ENCODE data around the gene PRSS12. TPM values are rescaled to one million over a fixed set of nuclear protein-coding genes. Genes with fewer than 3 reads are reported as not detected.

The PRSS12 gene
- polyA plus RNA-seq, 1 of the 3 experiments (the other 2 are of a cell fraction): 137 TPM

DNA sequence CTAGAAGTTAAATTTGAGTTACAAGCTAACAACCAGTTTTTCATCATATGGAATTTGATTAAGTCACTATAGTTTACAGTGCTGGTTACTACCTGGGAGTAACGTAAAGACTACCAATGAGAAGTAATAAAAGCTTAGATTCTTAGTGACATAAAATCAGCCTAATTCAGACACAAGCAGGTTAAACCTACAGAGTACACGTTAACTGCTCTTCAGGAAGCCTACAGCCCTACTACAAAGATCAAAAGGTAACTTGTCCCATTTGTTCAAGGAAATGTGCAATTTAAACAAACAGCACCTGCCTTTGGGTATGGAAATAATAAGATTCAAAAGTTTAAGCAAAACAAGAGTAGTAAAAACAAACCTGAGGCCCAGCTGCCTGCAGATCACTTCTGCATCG lies 21.5 kb downstream of the PRSS12 start:
- Histone ChIP-seq H3K4me3 (ENCODE audit: low read depth in 2 of 2, low read length in 1 of 2) (no peak overlapping the region), H4K20me1 (ENCODE audit: insufficient read depth) (no peaks in the 10 kb centered on the region), H3K27ac (ENCODE audit: low read depth in 2 of 2, low read length in 1 of 2) (no peak overlapping the region), H3K36me3 (replicated peaks in 1 of 2; ENCODE audit: control insufficient read depth in 1 of 2, insufficient read depth in 2 of 2, low read length in 1 of 2) (peaks cover 17 to 25% of the 10 kb centered on the region in 2 experiments), H3K4me1 (ENCODE audit: control insufficient read depth in 1 of 2, insufficient read depth in 2 of 2, low read depth in 1 of 2, low read length in 1 of 2) (peaks cover 2 to 12% of the 10 kb centered on the region in 2 experiments; a peak in 3 of 4 replicates), H2AFZ (ENCODE audit: low read depth) (no peak overlapping the region), H3K9ac (no peak overlapping the region), H3K79me2 (ENCODE audit: insufficient read depth) (peaks cover 19% of the 10 kb centered on the region), H3K9me2 (no peaks in the 10 kb centered on the region), H3K9me3 (no peaks in the 10 kb centered on the region), H3K4me2 (no peak overlapping the region), H3K27me3 (ENCODE audit: insufficient read depth) (no peaks in the 10 kb centered on the region), H3F3A (replicated peaks; ENCODE audit: insufficient read depth) (peaks cover 3% of the 10 kb centered on the region)
- ChIA-PET CTCF (interaction anchor here (1.6 kb wide), 1 partner anchor 21 kb away, joined by 8 read pairs; the partner anchor contains the start of gene PRSS12), POLR2A (no interaction called here)
- WGBS (ENCODE audit: low lambda C conversion rate): 90% methylated on average over 3 of the region's 3 CpGs
- TF ChIP-seq RAD21 (IDR thresholded peaks at IDR 0.05; ENCODE audit: low read length) (no peak), REST (IDR thresholded peaks at IDR 0.05; ENCODE audit: low read depth, low read length) (no peak), YY1 (IDR thresholded peaks at IDR 0.05; ENCODE audit: low read depth) (no peak)
- DNase-seq: no peak

- Histone ChIP-seq H3F3A (replicated peaks; ENCODE audit: insufficient read depth) (peaks cover 3% of the 10 kb centered on the region), H3K9me2 (no peaks in the 10 kb centered on the region), H2AFZ (ENCODE audit: low read depth) (no peak overlapping the region), H3K4me3 (ENCODE audit: low read depth in 2 of 2, low read length in 1 of 2) (no peak overlapping the region), H3K4me1 (ENCODE audit: control insufficient read depth in 1 of 2, insufficient read depth in 2 of 2, low read depth in 1 of 2, low read length in 1 of 2) (peaks cover 0 to 12% of the 10 kb centered on the region in 2 experiments; a peak in 3 of 4 replicates), H3K36me3 (replicated peaks in 1 of 2; ENCODE audit: control insufficient read depth in 1 of 2, insufficient read depth in 2 of 2, low read length in 1 of 2) (peaks cover 12 to 21% of the 10 kb centered on the region in 2 experiments), H4K20me1 (ENCODE audit: insufficient read depth) (no peaks in the 10 kb centered on the region), H3K9me3 (no peaks in the 10 kb centered on the region), H3K79me2 (ENCODE audit: insufficient read depth) (peaks cover 11% of the 10 kb centered on the region), H3K4me2 (no peak overlapping the region), H3K9ac (no peak overlapping the region), H3K27ac (ENCODE audit: low read depth in 2 of 2, low read length in 1 of 2) (no peak overlapping the region; a peak in 2 of 4 replicates), H3K27me3 (ENCODE audit: insufficient read depth) (no peaks in the 10 kb centered on the region)
- DNase-seq: no peak
- 97% methylated on average over 5 of the region's 5 CpGs for WGBS (ENCODE audit: low lambda C conversion rate)
- ChIA-PET CTCF (interaction anchor here (1.0 kb wide), 1 partner anchor 23 kb away, joined by 5 read pairs; the partner anchor contains the start of gene PRSS12), POLR2A (no interaction called here)
- TF ChIP-seq, protein P1, sequence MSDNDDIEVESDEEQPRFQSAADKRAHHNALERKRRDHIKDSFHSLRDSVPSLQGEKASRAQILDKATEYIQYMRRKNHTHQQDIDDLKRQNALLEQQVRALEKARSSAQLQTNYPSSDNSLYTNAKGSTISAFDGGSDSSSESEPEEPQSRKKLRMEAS (IDR thresholded peaks at IDR 0.05; ENCODE audit: low read depth): no peak
- TF ChIP-seq FOXM1 (IDR thresholded peaks at IDR 0.05; ENCODE audit: low read depth) (no peak), RXRA (IDR thresholded peaks at IDR 0.05; ENCODE audit: borderline replicate concordance, low read depth) (no peak), TEAD4 (IDR thresholded peaks at IDR 0.05; ENCODE audit: borderline replicate concordance, insufficient read depth) (no peak)
- TF ChIP-seq, protein P2, sequence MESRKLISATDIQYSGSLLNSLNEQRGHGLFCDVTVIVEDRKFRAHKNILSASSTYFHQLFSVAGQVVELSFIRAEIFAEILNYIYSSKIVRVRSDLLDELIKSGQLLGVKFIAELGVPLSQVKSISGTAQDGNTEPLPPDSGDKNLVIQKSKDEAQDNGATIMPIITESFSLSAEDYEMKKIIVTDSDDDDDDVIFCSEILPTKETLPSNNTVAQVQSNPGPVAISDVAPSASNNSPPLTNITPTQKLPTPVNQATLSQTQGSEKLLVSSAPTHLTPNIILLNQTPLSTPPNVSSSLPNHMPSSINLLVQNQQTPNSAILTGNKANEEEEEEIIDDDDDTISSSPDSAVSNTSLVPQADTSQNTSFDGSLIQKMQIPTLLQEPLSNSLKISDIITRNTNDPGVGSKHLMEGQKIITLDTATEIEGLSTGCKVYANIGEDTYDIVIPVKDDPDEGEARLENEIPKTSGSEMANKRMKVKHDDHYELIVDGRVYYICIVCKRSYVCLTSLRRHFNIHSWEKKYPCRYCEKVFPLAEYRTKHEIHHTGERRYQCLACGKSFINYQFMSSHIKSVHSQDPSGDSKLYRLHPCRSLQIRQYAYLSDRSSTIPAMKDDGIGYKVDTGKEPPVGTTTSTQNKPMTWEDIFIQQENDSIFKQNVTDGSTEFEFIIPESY (IDR thresholded peaks at IDR 0.05; ENCODE audit: borderline replicate concordance, low read depth): no peak
Measured at GRCh38 chr4:118329849-118330248, 23.0 kb downstream of the PRSS12 start.
